ENCODE measurements around the gene RAD51B.

The RAD51B gene

GRCh38 chr14:68376067-68376779 is 556.6 kb downstream of the RAD51B start:
- no peak for DNase-seq

GRCh38 chr14:68377006-68377405 is 557.4 kb downstream of the RAD51B start:
- no peak for DNase-seq

DNA sequence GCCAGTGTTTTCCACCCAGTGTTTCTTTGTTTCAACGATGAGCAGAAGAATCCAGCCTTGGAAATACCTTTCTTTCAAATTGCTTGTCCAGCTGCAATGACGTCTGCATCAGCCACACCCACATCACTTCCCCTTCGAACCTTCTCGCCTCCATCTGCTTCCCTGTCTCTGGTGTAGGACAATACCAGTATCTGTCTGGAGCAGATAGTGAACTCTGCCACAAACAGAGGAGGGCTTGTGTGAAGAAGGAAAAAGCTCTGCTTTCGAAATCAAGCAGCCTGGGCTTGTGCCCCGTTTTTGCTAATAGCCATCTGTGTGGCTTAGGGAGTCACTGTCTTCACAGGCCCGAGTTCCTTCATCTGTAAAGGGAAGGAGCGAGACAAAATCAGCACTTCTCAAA is 557.9 kb downstream of the RAD51B start:
- peak in 49 of 56 donors; percentile 14 to 82 (median 66) for DNase-seq

DNA sequence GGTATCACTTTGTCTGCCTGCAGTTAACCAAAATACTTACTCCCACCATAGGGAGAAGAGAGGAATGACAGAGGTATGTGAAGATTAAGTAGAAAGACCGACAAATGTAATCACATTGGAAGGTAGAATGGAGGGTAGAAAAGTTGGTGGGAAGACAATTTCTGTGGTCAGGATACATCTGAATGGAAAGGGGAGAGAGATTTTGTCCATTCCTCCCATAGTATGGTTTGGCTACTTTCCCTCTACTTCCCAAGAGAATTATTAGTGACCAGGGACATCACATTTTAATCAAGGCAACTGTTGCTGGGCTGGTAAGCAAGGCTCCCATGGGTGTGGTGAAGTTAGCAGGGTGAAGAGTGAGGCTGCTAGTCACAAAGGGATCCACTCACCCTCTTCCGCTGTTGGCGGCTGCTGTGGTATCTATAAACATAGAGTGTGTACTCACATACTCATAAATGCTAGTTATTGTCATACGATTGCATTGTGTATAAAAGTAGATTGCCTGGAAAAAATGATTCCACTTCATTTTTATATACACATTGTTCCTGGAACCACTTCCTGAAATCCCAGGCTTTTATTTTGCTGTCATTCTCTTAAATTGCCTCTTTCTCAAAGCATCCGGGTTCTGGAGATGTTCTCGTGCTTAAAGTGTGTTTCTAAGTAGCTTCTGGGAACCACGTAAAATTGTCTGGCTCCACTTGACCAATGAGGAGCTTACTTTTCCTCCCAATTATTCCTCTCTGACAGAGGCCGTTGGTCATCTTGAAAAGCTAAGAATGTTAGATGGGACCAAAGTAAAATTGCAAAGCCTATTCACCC is 560.1 kb downstream of the RAD51B start:
- no peak for DNase-seq

GRCh38 chr14:68380329-68380741 is 560.8 kb downstream of the RAD51B start:
- no peak for DNase-seq

GRCh38 chr14:68384335-68384734 is 564.8 kb downstream of the RAD51B start:
- DNase-seq: peak in 15 of 56 donors; percentile 3 to 56 (median 24)

- DNase-seq: no peak
These were observed 565.3 kb downstream of the RAD51B start for GRCh38 chr14:68384881-68385280.

DNA sequence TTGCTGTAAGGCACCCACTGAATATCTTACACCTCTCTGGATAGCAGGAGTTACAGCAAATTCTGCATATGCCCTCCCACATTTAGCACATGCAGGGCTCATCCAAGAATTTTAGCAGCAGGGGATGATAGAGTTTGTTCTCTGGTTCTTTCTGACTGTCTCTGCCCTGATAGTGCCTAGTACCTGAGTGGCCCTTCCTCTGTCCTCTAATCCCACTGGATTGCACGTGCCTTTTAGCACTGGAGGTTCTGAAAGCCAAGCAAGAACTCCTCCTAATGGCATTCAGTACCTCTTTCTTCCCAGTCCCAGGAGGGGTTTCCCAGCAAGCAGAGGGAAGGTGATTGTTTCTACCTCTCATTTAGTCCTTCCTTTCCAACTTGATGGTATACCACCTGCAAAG is 566.9 kb downstream of the RAD51B start:
- DNase-seq: no peak

DNA sequence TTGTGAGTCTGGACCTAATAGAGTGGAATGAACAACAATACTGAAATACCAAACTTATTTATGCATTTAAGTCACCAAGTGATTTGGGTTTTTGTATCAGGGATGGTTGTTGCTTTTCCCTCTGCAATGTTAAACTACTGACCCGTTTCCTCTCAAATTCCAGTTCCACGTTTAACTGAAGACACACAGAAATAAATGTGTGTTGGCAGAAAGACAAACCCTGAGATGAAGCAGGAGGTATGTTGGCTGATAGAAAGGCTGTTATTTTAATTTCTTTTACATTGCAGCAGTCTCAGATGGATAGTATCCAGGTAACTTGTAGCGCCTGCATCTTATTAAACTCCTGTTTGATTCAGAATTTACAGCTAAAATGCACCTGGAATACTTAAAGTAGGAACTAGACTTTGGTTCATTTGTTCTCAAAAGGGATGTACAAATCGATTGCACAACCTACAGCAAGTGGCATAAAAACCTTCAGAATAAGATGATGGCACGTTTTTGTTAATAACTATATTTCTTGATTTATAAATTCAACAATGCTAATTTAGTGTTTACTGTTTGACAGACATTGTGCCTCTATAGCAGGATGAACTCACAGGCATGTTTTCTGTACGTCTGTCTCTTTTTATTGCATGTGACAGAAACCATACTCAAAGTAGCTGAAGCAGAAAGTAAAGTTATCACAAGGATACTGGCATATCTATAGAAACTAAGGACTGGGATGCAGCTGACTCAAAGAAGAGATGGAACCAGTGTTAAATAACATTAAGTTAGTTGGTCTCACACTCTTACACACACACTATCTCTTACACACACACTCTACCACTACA is 567.6 kb downstream of the RAD51B start:
- no peak for DNase-seq

- DNase-seq: no peak
These were observed 570.4 kb downstream of the RAD51B start for GRCh38 chr14:68389943-68390342.

DNA sequence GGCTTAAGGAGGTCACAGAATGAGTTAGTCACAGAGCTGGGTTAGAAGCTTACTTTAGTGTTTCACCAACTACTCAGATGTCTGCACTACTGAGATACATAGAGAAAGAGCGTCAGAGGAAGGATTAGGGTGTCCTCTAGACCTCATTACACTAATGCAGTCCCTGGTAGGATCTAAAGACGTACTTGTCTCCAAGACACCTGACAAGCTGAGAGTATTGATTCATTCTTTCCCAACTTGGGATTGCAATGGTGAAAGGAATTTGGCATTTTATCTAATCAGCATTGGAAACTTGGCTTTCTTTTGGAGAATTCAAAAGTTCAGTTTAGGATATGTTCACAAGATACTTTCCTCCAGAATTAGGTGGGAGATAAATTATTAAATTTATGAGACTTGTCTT is 571.2 kb downstream of the RAD51B start:
- no peak for DNase-seq

GRCh38 chr14:68391311-68392014 is 571.9 kb downstream of the RAD51B start:
- peak in 1 of 56 donors; percentile 6 for DNase-seq

GRCh38 chr14:68392393-68393141 is 573.0 kb downstream of the RAD51B start:
- peak in 21 of 56 donors; percentile 3 to 53 (median 22) for DNase-seq

DNA sequence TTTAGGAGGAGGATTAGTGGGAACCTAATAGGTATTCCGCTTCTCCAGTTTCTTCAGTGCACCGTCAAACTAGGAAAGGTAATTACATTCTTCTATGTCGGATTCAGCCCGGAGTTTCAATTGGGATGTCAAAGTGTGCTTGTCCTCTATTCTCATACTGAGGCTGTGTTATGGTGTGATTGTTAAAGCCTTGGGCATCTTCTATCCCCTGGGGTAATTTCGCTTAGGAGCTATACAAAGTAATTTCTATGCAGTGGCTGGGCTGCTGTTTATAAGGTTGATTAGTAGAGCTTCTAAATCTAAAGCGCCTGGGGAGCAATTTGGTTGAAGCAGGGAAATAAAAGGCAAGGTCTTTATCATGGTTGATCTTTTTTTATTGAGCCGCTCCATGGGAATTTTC is 573.7 kb downstream of the RAD51B start:
- no peak for DNase-seq

GRCh38 chr14:68394118-68394763 is 574.7 kb downstream of the RAD51B start:
- DNase-seq: no peak

- DNase-seq: peak in 28 of 56 donors; percentile 5 to 56 (median 22)
These were observed 575.2 kb downstream of the RAD51B start for GRCh38 chr14:68394764-68395143.

DNA sequence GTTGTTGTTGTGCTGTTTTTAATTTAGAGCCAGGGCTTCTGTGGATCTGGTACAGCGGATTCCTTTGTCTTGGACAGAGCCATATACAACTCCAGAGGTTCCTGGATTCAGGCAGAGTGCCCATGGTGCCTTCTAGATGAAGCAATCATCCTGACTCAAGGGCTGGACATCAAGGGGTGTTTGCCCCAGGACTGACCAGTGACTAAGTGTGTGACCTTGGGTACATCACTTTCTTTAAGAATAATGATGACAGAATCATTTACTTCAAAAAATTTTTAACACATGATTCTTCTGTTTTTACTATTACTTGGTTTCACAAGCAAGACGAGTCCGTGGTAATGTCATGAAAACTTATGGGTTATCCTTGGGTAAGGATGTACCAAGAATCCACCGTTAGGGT is 576.0 kb downstream of the RAD51B start:
- no peak for DNase-seq

GRCh38 chr14:68396461-68396860 is 576.9 kb downstream of the RAD51B start:
- no peak for DNase-seq

DNA sequence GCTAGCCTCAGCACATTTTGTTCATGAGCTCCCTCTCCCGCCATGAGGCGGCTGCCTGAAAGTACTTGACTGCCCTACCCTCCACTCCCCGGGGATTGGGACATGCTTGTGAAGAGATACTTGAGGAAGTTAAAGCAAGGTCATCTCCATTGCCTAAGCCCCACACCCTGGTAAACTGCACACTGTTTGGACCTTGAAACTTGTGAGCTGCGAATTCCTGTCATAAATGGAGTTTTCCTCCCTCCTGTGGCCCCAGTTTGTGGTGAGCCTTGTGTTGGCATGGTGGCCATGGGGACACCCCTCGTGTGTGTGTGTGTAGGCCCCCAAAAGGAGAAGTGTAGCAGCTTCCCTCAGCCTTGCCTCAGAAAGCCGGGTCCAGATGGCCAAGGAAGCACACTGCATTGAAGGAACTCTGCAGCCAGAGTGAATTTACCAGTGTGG is 577.8 kb downstream of the RAD51B start:
- peak in 21 of 56 donors; percentile 4 to 61 (median 20) for DNase-seq

GRCh38 chr14:68397822-68398221 is 578.2 kb downstream of the RAD51B start:
- DNase-seq: no peak
